MG63 (cell line): ENCODE measurements around the gene UBAC1. TPM values are rescaled to one million over a fixed set of nuclear protein-coding genes. Genes with fewer than 3 reads are reported as not detected.
A peak's percentile ranks its signal among the peaks of the same experiment; 100 is the strongest.

Source experiments
- DNase-seq: peaks from one replicate; pipeline ENCODE4 v3.0.0-alpha.2; 2020
- H3K27me3 ChIP-seq: fragments of 250-450 bp; sonication (Bioruptor Pico); 2 replicates; pipeline ENCODE4 v1.5.1; 2020; ENCODE audit warnings: mild to moderate bottlenecking, moderate library complexity
- H3K36me3 ChIP-seq: fragments of 250-450 bp; sonication (Bioruptor Pico); 2 replicates; pipeline ENCODE4 v1.5.1; 2020; ENCODE audit warnings: mild to moderate bottlenecking, moderate library complexity
- H3K4me3 ChIP-seq: fragments of 250-450 bp; sonication (Bioruptor Pico); 2 replicates; pipeline ENCODE4 v1.5.1; 2020; ENCODE audit warnings: mild to moderate bottlenecking, moderate library complexity
- H3K9me3 ChIP-seq: fragments of 250-450 bp; sonication (Bioruptor Pico); 2 replicates; pipeline ENCODE4 v1.5.1; 2020; ENCODE audit warnings: mild to moderate bottlenecking, moderate library complexity
- total RNA-seq: library from RNA; depleted of rRNA; stranded (reverse); fragments of >200 nt; shearing (Covaris generic); gene quantifications from 2 replicates; pipeline ENCODE4 v1.2.3, GENCODE V29; 2014; ENCODE audit warnings: low replicate concordance

Gene UBAC1
- total RNA-seq, 1 experiment from 2014 or later: 81.3 TPM

DNA sequence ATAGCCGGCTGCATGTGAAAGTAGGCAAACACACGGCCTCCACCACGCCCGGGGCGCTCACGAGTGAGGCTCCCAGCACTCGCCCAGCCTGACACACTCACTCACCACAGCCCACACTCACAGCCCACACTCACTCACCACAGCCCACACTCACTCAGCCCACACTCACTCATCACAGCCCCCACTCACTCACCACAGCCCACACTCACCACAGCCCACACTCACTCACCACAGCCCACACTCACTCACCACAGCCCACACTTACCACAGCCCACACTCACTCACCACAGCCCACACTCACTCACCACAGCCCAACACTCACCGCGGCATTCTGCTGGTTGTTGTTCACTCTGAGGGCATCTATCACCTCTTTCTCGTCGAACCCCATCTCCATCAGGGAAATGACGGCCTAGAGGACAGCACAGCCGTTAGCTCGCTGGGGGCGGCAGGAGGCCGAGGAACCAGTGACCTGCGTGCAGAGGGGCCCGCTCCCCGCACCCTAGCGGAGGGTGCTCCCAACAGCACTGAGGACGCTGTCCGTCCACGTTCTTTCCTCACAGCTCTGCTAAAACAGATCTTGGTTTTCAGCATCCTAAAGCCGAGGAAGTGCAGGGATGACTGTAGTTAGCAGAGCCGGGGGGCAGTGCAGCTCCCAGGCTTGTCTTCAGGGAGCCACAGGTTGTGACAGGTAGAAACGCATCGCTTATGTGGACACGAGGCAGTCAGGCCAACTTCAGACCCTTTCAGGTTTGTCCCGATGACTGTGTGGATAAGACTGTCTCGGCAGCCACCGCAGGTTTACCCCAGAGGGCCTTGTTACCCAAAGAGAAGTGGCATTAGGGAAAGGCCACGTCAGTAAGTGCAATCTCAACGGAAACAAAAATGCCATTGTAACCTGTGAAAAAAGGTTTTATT lies 21.6 kb downstream of the UBAC1 start:
- Histone ChIP-seq H3K27me3 (no peaks in the 10 kb centered on the region), H3K4me3 (no peak overlapping the region), H3K9me3 (no peaks in the 10 kb centered on the region), H3K36me3 (peaks cover 15% of the 10 kb centered on the region)
- DNase-seq: no peak

DNA sequence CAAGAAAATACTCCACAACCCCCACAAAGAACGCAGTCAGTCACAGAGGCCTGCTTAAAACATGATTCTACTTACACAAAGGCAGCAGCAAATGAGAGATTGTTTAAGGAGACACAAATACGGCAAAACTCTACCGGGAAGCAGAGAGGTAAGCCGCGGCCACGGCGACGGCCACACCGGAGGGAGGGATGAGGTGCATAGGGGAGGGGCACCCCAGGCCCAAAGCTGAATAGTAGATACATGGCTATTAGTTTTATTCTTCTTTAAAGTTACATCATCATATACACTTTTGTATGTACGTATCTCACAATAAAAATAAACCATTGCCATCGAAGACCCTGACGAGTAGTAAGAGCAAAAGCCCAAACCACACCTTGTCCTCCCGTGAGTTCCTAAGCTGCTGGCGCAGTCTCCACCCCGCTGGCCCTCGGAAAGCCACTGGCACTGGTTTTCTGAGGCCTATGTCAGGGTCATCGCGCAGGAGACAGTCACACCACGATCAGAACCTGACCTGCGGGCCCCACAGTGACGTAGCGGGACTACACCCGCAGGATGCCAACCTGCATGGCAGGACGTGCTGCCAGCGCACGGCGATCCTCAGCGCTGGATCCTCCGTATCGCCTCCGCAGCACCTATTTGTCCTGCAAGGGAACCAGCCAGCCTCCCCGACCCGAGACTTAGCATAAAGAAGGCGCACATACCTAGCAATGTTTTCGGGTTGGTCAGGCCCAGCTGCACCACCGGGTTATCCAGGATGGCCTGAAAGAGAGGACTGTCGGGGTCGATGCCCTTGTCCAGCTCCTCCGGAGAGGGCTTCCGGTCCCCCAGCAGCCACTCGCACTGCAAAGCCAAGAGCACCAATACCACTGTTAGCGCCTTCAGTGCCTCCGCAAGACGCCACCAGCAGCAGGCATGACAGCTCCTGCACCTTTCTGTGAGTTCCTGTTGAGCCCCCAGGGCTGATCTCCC lies 23.4 kb downstream of the UBAC1 start:
- H3K4me3 ChIP-seq: no peak overlapping the region
- no peaks in the 10 kb centered on the region for H3K27me3 ChIP-seq
- H3K36me3 ChIP-seq: peaks cover 12% of the 10 kb centered on the region
- no peaks in the 10 kb centered on the region for H3K9me3 ChIP-seq
- no peak for DNase-seq

DNA sequence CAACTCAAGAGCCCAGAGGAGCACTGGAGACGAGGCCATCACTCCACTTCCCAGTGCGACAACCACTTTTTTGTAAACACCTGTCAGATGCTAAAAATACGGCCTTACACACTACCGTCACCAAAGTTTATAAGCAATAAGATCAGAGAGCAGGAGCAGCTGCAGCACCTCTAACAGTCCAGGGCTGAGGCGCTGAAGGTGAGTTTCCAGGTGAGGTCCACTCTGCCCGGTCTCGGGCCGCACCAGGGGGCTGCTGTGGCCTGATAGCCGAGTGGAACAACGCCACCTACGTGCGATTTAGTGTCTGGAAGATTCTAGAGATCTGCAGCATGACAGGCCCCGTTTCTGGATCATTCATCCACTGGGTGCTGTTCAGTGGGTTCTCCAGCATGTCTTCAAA lies 28.1 kb downstream of the UBAC1 start:
- DNase-seq: no peak
- Histone ChIP-seq H3K27me3 (no peaks in the 10 kb centered on the region), H3K36me3 (peaks cover 6% of the 10 kb centered on the region), H3K4me3 (no peak overlapping the region), H3K9me3 (no peaks in the 10 kb centered on the region)

GRCh38 chr9:135932656-135933055 lies 28.5 kb downstream of the UBAC1 start:
- peaks cover 6% of the 10 kb centered on the region for H3K36me3 ChIP-seq
- no peak overlapping the region for H3K4me3 ChIP-seq
- no peak for DNase-seq
- H3K9me3 ChIP-seq: no peaks in the 10 kb centered on the region
- H3K27me3 ChIP-seq: no peaks in the 10 kb centered on the region

- no peaks in the 10 kb centered on the region for H3K9me3 ChIP-seq
- DNase-seq: no peak
- H3K4me3 ChIP-seq: no peak overlapping the region
- no peaks in the 10 kb centered on the region for H3K27me3 ChIP-seq
- peaks cover 2% of the 10 kb centered on the region; the same call in 1 of the 2 replicates for H3K36me3 ChIP-seq
Observed at GRCh38 chr9:135931349-135931820, 29.8 kb downstream of the UBAC1 start.

DNA sequence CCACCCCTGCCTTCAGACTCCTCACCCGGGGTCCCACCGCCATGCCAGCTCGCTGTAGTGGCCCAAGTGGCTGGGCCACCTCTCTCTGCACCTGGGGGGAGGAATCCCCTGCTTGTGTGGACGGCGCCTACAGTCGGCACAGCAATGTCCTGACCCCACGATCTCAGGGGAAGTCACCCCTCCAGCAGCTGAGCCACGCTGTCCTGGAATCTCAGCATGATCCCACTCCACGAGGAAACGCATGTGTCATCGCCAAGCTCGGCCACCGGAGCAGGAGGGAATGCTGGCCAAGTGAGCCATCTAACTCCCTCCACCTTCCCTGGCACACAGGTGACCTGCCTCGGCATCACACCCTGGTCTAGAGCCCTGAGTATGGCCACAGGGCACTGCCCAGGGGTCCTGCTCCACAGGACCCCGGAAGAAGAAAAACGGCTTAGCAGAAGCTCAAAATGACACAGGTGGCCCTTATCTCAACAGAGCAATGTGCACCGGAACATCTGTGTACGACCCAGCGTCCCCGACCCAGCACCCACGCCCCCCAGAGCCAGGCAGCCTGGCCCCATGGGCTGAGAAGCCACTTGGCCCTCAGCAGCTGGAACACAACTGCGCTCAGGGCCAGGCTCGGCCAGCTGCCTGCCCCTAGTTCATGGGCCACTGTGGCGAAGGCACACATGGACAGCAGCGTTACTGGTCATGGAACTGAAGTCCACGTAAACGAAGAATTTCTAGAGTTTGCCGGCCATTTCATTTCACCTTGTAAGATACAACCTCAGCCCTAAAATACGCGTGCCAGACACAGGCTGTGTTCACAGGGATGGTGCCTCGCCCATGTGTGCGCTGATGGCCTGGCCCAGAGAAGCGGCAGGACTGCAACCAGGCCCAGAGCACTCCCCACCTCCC lies 30.5 kb downstream of the UBAC1 start:
- Histone ChIP-seq H3K9me3 (no peaks in the 10 kb centered on the region), H3K4me3 (no peak overlapping the region), H3K36me3 (peaks cover 2% of the 10 kb centered on the region; the same call in 1 of the 2 replicates), H3K27me3 (no peaks in the 10 kb centered on the region)
- no peak for DNase-seq

DNA sequence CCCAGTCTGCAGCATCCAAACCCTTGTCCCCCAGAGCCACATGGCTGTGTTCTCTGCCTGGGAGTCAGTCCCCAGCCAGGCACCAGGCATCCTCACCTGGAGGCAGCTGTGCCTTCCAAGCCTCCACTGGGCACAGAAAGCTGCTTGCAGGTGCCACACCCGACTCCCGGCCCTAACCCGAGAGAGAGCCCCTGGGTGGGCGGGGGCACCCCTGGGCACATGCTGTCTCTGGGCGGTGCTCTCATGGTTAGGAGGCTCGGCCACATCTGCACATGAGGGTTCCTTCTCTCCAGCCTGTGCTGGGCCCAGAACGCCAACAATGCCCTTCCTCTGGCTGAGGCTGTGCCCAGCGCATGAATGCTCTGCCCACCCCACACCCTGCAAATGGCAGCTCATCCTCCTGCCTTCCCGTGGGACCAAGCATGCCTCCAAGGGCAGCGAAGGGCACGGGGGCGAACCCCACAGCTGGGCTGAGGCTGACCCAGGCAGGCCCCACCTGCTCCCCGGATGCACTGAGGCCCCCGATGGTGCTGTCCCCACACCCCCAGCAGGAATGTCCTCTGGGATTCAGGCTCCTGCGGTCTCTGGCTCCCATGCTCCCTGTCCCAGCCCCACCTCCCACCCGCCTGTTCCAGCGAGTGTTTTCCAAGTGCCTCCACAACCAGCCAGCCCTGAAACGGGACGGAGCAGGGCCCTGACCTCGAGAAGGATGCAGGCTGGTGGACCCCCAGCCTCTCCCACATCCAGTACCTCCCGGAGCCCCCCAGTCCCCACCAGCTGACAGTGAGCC lies 31.3 kb downstream of the UBAC1 start:
- Histone ChIP-seq H3K4me3 (no peak overlapping the region), H3K36me3 (no peaks in the 10 kb centered on the region; the same call in 1 of the 2 replicates), H3K9me3 (no peaks in the 10 kb centered on the region), H3K27me3 (no peaks in the 10 kb centered on the region)
- DNase-seq: no peak

DNA sequence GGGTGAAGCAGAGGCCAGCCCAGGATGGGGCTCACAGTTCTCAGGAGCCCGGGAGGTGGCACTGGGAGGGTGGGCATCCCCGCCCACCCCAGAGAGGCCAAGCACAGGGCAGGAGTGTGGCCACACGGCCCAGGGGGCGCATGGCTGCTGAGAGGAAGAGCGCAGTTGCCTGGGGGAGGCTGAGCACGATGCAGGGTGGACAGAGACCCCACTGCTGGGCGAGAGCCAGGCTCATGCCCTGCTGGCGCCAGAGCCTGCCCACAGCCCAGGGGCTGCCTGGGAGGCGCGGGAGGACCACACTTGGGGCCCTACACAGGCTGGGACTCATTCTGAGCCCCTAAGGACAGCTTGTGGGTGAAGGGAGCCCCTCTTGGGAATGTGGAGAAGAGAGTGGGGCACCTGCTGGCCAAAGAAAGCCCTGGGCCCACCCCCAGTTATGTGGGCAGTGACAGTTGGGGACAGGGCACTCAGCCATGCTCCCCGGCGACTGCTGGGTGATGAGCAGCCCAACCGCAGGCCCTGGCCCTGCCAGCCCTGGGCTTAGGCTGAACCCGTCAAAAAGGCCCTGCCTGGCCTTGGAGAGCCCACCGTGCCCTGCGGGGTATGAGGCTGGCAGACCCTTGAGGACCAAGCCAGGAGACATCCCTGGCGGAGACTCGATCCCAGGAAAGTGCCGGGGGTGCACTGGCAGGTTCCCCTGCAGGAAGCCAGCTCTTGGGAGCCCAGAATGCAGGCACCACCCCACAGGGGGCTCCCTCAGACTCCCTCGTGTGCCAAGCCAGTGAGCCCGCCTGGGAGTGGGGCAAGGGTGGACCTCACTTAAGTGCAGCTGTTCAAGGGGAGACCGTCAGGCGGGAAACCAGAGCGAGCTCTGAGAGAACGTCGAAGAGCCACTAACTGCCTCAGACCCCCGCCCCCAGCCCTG lies 32.2 kb downstream of the UBAC1 start:
- no peaks in the 10 kb centered on the region; the same call in 1 of the 2 replicates for H3K36me3 ChIP-seq

GRCh38 chr9:135928074-135928730 lies 33.0 kb downstream of the UBAC1 start:
- Histone ChIP-seq H3K27me3 (no peaks in the 10 kb centered on the region), H3K9me3 (no peaks in the 10 kb centered on the region), H3K4me3 (no peak overlapping the region), H3K36me3 (no peaks in the 10 kb centered on the region; the same call in 1 of the 2 replicates)
- no peak for DNase-seq

More for the DNA sequence above, 32.2 kb downstream of the UBAC1 start:
- H3K27me3 ChIP-seq: no peaks in the 10 kb centered on the region
- DNase-seq: no peak
- no peak overlapping the region for H3K4me3 ChIP-seq
- no peaks in the 10 kb centered on the region for H3K9me3 ChIP-seq

- Histone ChIP-seq H3K4me3 (no peak overlapping the region), H3K27me3 (no peaks in the 10 kb centered on the region), H3K36me3 (no peaks in the 10 kb centered on the region; the same call in 1 of the 2 replicates), H3K9me3 (no peaks in the 10 kb centered on the region)
- DNase-seq: no peak
Observed at GRCh38 chr9:135927195-135928013, 33.8 kb downstream of the UBAC1 start.

- Histone ChIP-seq H3K36me3 (no peaks in the 10 kb centered on the region), H3K4me3 (no peak overlapping the region), H3K27me3 (no peaks in the 10 kb centered on the region), H3K9me3 (no peaks in the 10 kb centered on the region)
- peak; percentile 90 for DNase-seq
Observed at GRCh38 chr9:135926402-135927194, 34.6 kb downstream of the UBAC1 start.

GRCh38 chr9:135925496-135926133 lies 35.6 kb downstream of the UBAC1 start:
- Histone ChIP-seq H3K4me3 (no peak overlapping the region), H3K27me3 (no peaks in the 10 kb centered on the region), H3K9me3 (no peaks in the 10 kb centered on the region), H3K36me3 (no peaks in the 10 kb centered on the region)
- no peak for DNase-seq
